HuH-7.5 (cell line): ENCODE data around the gene HOXD10.

Experiments used
- DNase-seq: peaks from one replicate; pipeline ENCODE4 v3.0.0; 2011; ENCODE audit warnings: low spot score

Gene HOXD10

GRCh38 chr2:176107731-176108181, 8.8 kb upstream of the HOXD10 start:
- no peak for DNase-seq

- no peak for DNase-seq
Measured at GRCh38 chr2:176109192-176109901, 7.2 kb upstream of the HOXD10 start.

GRCh38 chr2:176109946-176110345, 6.6 kb upstream of the HOXD10 start:
- DNase-seq: no peak

- DNase-seq: no peak
Measured at GRCh38 chr2:176110415-176111308, 5.9 kb upstream of the HOXD10 start.

- DNase-seq: peak; percentile 95
Measured at GRCh38 chr2:176111309-176111663, 5.3 kb upstream of the HOXD10 start.

- DNase-seq: no peak
Measured at GRCh38 chr2:176111846-176112374, 4.7 kb upstream of the HOXD10 start.

GRCh38 chr2:176112375-176113302, 3.9 kb upstream of the HOXD10 start:
- DNase-seq: no peak

- DNase-seq: no peak
Measured at GRCh38 chr2:176114120-176114929, 2.3 kb upstream of the HOXD10 start.

GRCh38 chr2:176114930-176115625, 1.5 kb upstream of the HOXD10 start:
- DNase-seq: no peak

- no peak for DNase-seq
Measured at GRCh38 chr2:176117162-176117822, 714 bp downstream of the HOXD10 start.

- no peak for DNase-seq
Measured at GRCh38 chr2:176117823-176118371, 1.3 kb downstream of the HOXD10 start.

- peak; percentile 80 for DNase-seq
Measured at GRCh38 chr2:176118601-176119339, 2.2 kb downstream of the HOXD10 start.

- DNase-seq: no peak
Measured at GRCh38 chr2:176120364-176121189, 4.0 kb downstream of the HOXD10 start.

GRCh38 chr2:176121190-176122051, 4.8 kb downstream of the HOXD10 start:
- no peak for DNase-seq

GRCh38 chr2:176122052-176122682, 5.6 kb downstream of the HOXD10 start:
- DNase-seq: no peak

- no peak for DNase-seq
Measured at GRCh38 chr2:176122683-176123410, 6.3 kb downstream of the HOXD10 start, which contains the start of gene HOXD9. Gene HOXD9 (plus strand): TSS chr2:176122719. CDS start chr2:176122769, 50 bp downstream.
